Mesenchymal stem cell (in vitro differentiated cells and primary cell): ENCODE measurements around the gene PFKP.
"Not testable (repeated sequence)": the region's sequence is repeated elsewhere in the genome, so short reads cannot be mapped to it uniquely, and the experiment has no call there.

Source experiments
- DNase-seq: peaks from one replicate; pipeline ENCODE4 v3.0.0-alpha.2; 2013
- H2AFZ ChIP-seq: one replicate; pipeline ENCODE4 v1.6.1; 2013; ENCODE audit warnings: low read depth, mild to moderate bottlenecking, control low read depth, inconsistent platforms, low read length, moderate library complexity
- H2AK5ac ChIP-seq: 2 replicates; pipeline ENCODE4 v1.6.1; 2013; ENCODE audit warnings: low read length, moderate library complexity, mild to moderate bottlenecking, inconsistent platforms; ENCODE audit not compliant: severe bottlenecking
- H2BK120ac ChIP-seq: one replicate; pipeline ENCODE4 v1.6.1; 2013; ENCODE audit warnings: low read depth, mild to moderate bottlenecking, inconsistent platforms, low read length, moderate library complexity
- H2BK12ac ChIP-seq, 2 experiments: one replicate each; pipeline ENCODE4 v1.6.1; 2013; ENCODE audit warnings: inconsistent platforms in 2 of 2, low read length in 2 of 2, mild to moderate bottlenecking in 2 of 2, moderate library complexity in 2 of 2, control low read depth in 1 of 2
- H2BK15ac ChIP-seq: one replicate; pipeline ENCODE4 v1.6.1; 2013; ENCODE audit warnings: mild to moderate bottlenecking, low read depth, inconsistent platforms; ENCODE audit not compliant: poor library complexity, severe bottlenecking
- H2BK5ac ChIP-seq: 2 replicates; pipeline ENCODE4 v1.6.1; 2013; ENCODE audit warnings: low read depth, mild to moderate bottlenecking, low read length, control low read depth, inconsistent platforms; ENCODE audit not compliant: poor library complexity, severe bottlenecking
- H3K14ac ChIP-seq, 2 experiments: one replicate each; pipeline ENCODE4 v1.6.1; 2013; ENCODE audit warnings: inconsistent platforms in 2 of 2, low read length in 2 of 2, control low read depth in 1 of 2, mild to moderate bottlenecking in 1 of 2, moderate library complexity in 1 of 2
- H3K18ac ChIP-seq, 2 experiments: one replicate each; pipeline ENCODE4 v1.6.1; 2013; ENCODE audit warnings: inconsistent platforms in 2 of 2, low read length in 2 of 2, control low read depth in 1 of 2, low read depth in 1 of 2, mild to moderate bottlenecking in 1 of 2
- H3K23ac ChIP-seq, 2 experiments: one replicate each; pipeline ENCODE4 v1.6.1; 2013; ENCODE audit warnings: inconsistent platforms in 2 of 2, low read length in 2 of 2, mild to moderate bottlenecking in 2 of 2, moderate library complexity in 2 of 2, control low read depth in 1 of 2
- H3K27ac ChIP-seq: 2 replicates; pipeline ENCODE4 v1.5.1; 2013; ENCODE audit warnings: mild to moderate bottlenecking, moderate library complexity, low read length, control low read depth, inconsistent platforms; ENCODE audit not compliant: poor library complexity, severe bottlenecking
- H3K27me3 ChIP-seq, 2 experiments: 2 replicates each; pipeline versions ENCODE4 v1.6.1 to v1.7.0; 2013; ENCODE audit warnings: low read length in 2 of 2, mild to moderate bottlenecking in 2 of 2, moderate library complexity in 2 of 2, control low read depth in 1 of 2, inconsistent platforms in 1 of 2; ENCODE audit not compliant: control insufficient read depth in 1 of 2, insufficient read depth in 1 of 2
- H3K36me3 ChIP-seq, 2 experiments: 2 replicates each; pipeline versions ENCODE4 v1.6.1 to v1.7.0; 2013; ENCODE audit warnings: low read length in 2 of 2, control low read depth in 1 of 2, inconsistent platforms in 1 of 2, low read depth in 1 of 2, mild to moderate bottlenecking in 1 of 2; ENCODE audit not compliant: insufficient read depth in 2 of 2, control insufficient read depth in 1 of 2
- H3K4ac ChIP-seq, 2 experiments: one replicate each; pipeline ENCODE4 v1.6.1; 2013; ENCODE audit warnings: inconsistent platforms in 2 of 2, low read length in 2 of 2, mild to moderate bottlenecking in 2 of 2, moderate library complexity in 2 of 2, control low read depth in 1 of 2, low read depth in 1 of 2
- H3K4me1 ChIP-seq: 2 replicates; pipeline ENCODE4 v1.6.1; 2013; ENCODE audit warnings: low read depth, low read length, control low read depth; ENCODE audit not compliant: control insufficient read depth, insufficient read depth
- H3K4me2 ChIP-seq: 2 replicates; pipeline ENCODE4 v1.6.1; 2013; ENCODE audit warnings: low read length, mild to moderate bottlenecking, inconsistent platforms; ENCODE audit not compliant: poor library complexity, severe bottlenecking
- H3K4me3 ChIP-seq, 2 experiments: 2 replicates each; pipeline versions ENCODE4 v1.5.1 to v1.7.0; 2013; ENCODE audit warnings: low read length in 2 of 2, mild to moderate bottlenecking in 2 of 2, control low read depth in 1 of 2, low read depth in 1 of 2; ENCODE audit not compliant: insufficient read depth in 1 of 2
- H3K79me1 ChIP-seq: replicated peaks from 2 replicates; pipeline ENCODE4 v1.6.1; 2013; ENCODE audit warnings: mild to moderate bottlenecking, control low read depth, low read length, inconsistent platforms; ENCODE audit not compliant: poor library complexity, severe bottlenecking
- H3K9ac ChIP-seq: 2 replicates; pipeline ENCODE4 v1.7.0; 2013; ENCODE audit warnings: mild to moderate bottlenecking, low read length, moderate library complexity
- H3K9me3 ChIP-seq: 2 replicates; pipeline ENCODE4 v1.7.0; 2013; ENCODE audit warnings: mild to moderate bottlenecking, low read length; ENCODE audit not compliant: control insufficient read depth
- H4K8ac ChIP-seq: one replicate; pipeline ENCODE4 v1.6.1; 2013; ENCODE audit warnings: inconsistent platforms, mild to moderate bottlenecking, low read length, moderate library complexity
- H4K91ac ChIP-seq: one replicate; pipeline ENCODE4 v1.6.1; 2013; ENCODE audit warnings: mild to moderate bottlenecking, low read length, inconsistent platforms
- WGBS: methylation state at CpG from one replicate; pipeline ENCODE4 v1.1.7; 2013; ENCODE audit warnings: mixed read lengths; 5-methylcytosine and 5-hydroxymethylcytosine counted together

The PFKP gene

GRCh38 chr10:3105166-3105565 lies 37.8 kb downstream of the PFKP start:
- Histone ChIP-seq H4K8ac (no peak overlapping the region), H3K23ac (no peak overlapping the region), H2BK12ac (no peak overlapping the region), H2AFZ (no peak overlapping the region), H3K14ac (no peak overlapping the region), H3K4ac (no peak overlapping the region), H3K4me3 (no peak overlapping the region), H4K91ac (no peak overlapping the region), H3K79me1 (peaks cover 27% of the 10 kb centered on the region), H3K27me3 (no peaks in the 10 kb centered on the region), H2BK5ac (no peak overlapping the region), H3K4me2 (no peak overlapping the region), H2BK15ac (no peak overlapping the region), H3K36me3 (peaks cover 54 to 62% of the 10 kb centered on the region in 2 experiments), H3K27ac (no peak overlapping the region), H3K9ac (no peak overlapping the region), H3K4me1 (peaks cover 40% of the 10 kb centered on the region), H2AK5ac (peak overlapping the region; percentile 70), H2BK120ac (no peak overlapping the region), H3K9me3 (no peaks in the 10 kb centered on the region), H3K18ac (no peak overlapping the region)
- WGBS, result 88% methylated on average over 20 of the region's 20 CpGs
- no peak for DNase-seq

GRCh38 chr10:3105905-3106304 lies 38.6 kb downstream of the PFKP start:
- Histone ChIP-seq H3K4me2 (peak overlapping the region; percentile 30), H2BK15ac (no peak overlapping the region), H2BK12ac (no peak overlapping the region), H3K36me3 (peaks cover 55 to 56% of the 10 kb centered on the region in 2 experiments), H3K18ac (no peak overlapping the region), H3K23ac (no peak overlapping the region), H3K14ac (no peak overlapping the region), H2BK5ac (no peak overlapping the region), H4K8ac (no peak overlapping the region), H4K91ac (no peak overlapping the region), H3K79me1 (peaks cover 22% of the 10 kb centered on the region), H3K4ac (no peak overlapping the region), H3K4me3 (no peak overlapping the region), H3K9ac (no peak overlapping the region), H3K9me3 (no peaks in the 10 kb centered on the region), H2BK120ac (no peak overlapping the region), H2AFZ (no peak overlapping the region), H3K27ac (peak overlapping the region; percentile 54), H3K4me1 (peaks cover 37% of the 10 kb centered on the region), H2AK5ac (peak overlapping the region; percentile 57), H3K27me3 (no peaks in the 10 kb centered on the region)
- no peak for DNase-seq
- WGBS, result 90% methylated on average over 16 of the region's 20 CpGs

- H3K4me2 ChIP-seq, H3K14ac ChIP-seq, H3K9me3 ChIP-seq, H2BK5ac ChIP-seq, H2BK120ac ChIP-seq, DNase-seq, H3K9ac ChIP-seq, H2BK15ac ChIP-seq, H2BK12ac ChIP-seq, H3K18ac ChIP-seq, H3K27me3 ChIP-seq, H3K4me3 ChIP-seq, H4K8ac ChIP-seq, H4K91ac ChIP-seq, H2AK5ac ChIP-seq, H3K23ac ChIP-seq, H2AFZ ChIP-seq, H3K4ac ChIP-seq: not testable (repeated sequence)
- WGBS, result no CpG with 5 or more reads among the region's 10 CpGs
- H3K79me1 ChIP-seq, result peaks cover 20% of the 10 kb centered on the region
- H3K36me3 ChIP-seq, result peaks cover 52 to 55% of the 10 kb centered on the region in 2 experiments
- peaks cover 39% of the 10 kb centered on the region for H3K4me1 ChIP-seq
- peak overlapping the region; percentile 53 for H3K27ac ChIP-seq
Measured at GRCh38 chr10:3106328-3106727, 39.0 kb downstream of the PFKP start.

GRCh38 chr10:3106928-3107425 lies 39.6 kb downstream of the PFKP start:
- Histone ChIP-seq H3K4me2 (no peak overlapping the region), H2AK5ac (no peak overlapping the region), H4K91ac (no peak overlapping the region), H3K79me1 (peaks cover 20% of the 10 kb centered on the region), H2BK12ac (no peak overlapping the region), H3K4me1 (peaks cover 43% of the 10 kb centered on the region), H3K9ac (peak overlapping the region; percentile 90), H2BK15ac (no peak overlapping the region), H2BK5ac (no peak overlapping the region), H2AFZ (no peak overlapping the region), H3K4me3 (peak overlapping the region in 1 of 2 experiments; percentile 50), H4K8ac (no peak overlapping the region), H3K4ac (no peak overlapping the region), H3K23ac (no peak overlapping the region), H3K14ac (no peak overlapping the region), H3K9me3 (no peaks in the 10 kb centered on the region), H2BK120ac (no peak overlapping the region), H3K36me3 (peaks cover 48 to 51% of the 10 kb centered on the region in 2 experiments), H3K18ac (no peak overlapping the region), H3K27ac (peak overlapping the region; percentile 91), H3K27me3 (no peaks in the 10 kb centered on the region)
- DNase-seq, result no peak
- 90% methylated on average over 2 of the region's 5 CpGs for WGBS
